ENCODE measurements around the gene HIF3A. TPM values are rescaled to one million over a fixed set of nuclear protein-coding genes. Genes with fewer than 3 reads are reported as not detected.

Gene HIF3A
- total RNA-seq, 1 experiment from 2014 or later, result 3.0 TPM

DNA sequence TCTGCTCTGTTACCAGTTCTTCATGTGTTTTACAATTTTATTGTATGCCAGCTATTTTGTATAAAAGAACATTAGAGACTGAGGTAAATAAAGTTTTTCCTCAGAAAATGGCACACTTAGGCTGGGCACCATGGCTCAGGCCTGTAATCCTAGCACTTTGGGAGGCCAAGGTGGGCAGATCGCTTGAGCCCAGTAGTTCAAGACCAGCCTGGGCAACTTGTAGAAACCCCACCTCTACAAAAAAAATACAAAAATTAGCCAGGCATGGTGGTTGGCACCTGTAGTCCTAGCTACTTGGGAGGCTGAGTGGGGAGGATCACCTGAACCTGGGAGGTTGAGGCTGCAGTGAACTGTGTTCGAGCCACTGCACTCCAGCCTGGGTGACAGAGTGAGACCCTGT, 84.5 kb downstream of the HIF3A start:
- no peak overlapping the region for H3K27ac ChIP-seq (ENCODE audit: low read depth, low read length, poor library complexity, severe bottlenecking)
- intact Hi-C loops (cut with micrococcal nuclease; ENCODE audit: unreplicated experiment), result no loop called here
- H3K27me3 ChIP-seq (replicated peaks; ENCODE audit: insufficient read depth, low read depth, low read length, poor library complexity), result no peaks in the 10 kb centered on the region
- BruUV-seq (replicated peaks), result no TSS peak
- CTCF ChIA-PET, result no interaction called here
- H3K9me3 ChIP-seq (ENCODE audit: low read depth, low read length, poor library complexity, severe bottlenecking), result peaks cover 5% of the 10 kb centered on the region
- no peak for DNase-seq (ENCODE audit: low spot score)
- TF ChIP-seq EZH2 (IDR thresholded peaks at IDR 0.05; ENCODE audit: borderline replicate concordance, low read depth, low read length, poor library complexity, severe bottlenecking), result no peak
- TF ChIP-seq, protein P1, sequence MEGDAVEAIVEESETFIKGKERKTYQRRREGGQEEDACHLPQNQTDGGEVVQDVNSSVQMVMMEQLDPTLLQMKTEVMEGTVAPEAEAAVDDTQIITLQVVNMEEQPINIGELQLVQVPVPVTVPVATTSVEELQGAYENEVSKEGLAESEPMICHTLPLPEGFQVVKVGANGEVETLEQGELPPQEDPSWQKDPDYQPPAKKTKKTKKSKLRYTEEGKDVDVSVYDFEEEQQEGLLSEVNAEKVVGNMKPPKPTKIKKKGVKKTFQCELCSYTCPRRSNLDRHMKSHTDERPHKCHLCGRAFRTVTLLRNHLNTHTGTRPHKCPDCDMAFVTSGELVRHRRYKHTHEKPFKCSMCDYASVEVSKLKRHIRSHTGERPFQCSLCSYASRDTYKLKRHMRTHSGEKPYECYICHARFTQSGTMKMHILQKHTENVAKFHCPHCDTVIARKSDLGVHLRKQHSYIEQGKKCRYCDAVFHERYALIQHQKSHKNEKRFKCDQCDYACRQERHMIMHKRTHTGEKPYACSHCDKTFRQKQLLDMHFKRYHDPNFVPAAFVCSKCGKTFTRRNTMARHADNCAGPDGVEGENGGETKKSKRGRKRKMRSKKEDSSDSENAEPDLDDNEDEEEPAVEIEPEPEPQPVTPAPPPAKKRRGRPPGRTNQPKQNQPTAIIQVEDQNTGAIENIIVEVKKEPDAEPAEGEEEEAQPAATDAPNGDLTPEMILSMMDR (conservative IDR thresholded peaks at IDR 0.05; ENCODE audit: low read depth, low read length), result no peak
- H3K4me1 ChIP-seq (ENCODE audit: insufficient read depth, low read length, poor library complexity, severe bottlenecking), result peaks cover 22% of the 10 kb centered on the region
- no peak overlapping the region for H3K4me3 ChIP-seq (ENCODE audit: low read depth, low read length, poor library complexity, severe bottlenecking)
- peaks cover 80% of the 10 kb centered on the region for H3K36me3 ChIP-seq (ENCODE audit: insufficient read depth, low read length, poor library complexity, severe bottlenecking)
- POLR2A ChIA-PET (ENCODE audit: low non-redundant PET), result no interaction called here

DNA sequence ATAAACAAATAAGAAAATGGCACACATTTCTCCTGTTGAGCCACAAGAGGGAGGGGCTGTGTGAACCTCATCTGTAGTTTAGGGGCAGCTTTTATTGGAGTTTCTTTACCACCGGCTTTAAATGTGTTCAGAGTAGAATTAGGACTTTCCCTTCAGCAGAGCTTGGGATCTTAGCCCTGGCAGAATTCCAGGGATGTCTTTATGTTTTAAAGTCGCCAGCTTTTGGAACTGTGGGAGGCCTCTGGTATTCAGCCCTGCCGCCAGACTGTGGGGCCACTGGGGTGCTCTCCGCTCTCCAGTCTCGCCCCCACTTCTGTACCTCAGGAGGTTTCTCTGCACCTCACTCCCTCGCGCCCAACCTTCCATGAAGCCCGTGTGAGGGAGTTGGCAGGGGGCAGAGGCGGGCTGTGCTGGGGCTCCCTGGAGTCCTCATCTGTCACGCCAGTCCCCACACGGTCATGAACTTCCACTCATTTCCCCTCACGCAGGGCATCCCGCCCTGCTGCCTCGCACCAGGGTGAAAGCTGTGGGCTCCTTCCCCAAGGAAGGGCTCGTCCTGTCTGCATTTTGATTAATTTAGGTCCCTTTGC, 85.0 kb downstream of the HIF3A start:
- Histone ChIP-seq H3K27me3 (replicated peaks; ENCODE audit: insufficient read depth, low read depth, low read length, poor library complexity) (no peaks in the 10 kb centered on the region), H3K4me3 (ENCODE audit: low read depth, low read length, poor library complexity, severe bottlenecking) (no peak overlapping the region), H3K9me3 (ENCODE audit: low read depth, low read length, poor library complexity, severe bottlenecking) (peaks cover 5% of the 10 kb centered on the region), H3K27ac (ENCODE audit: low read depth, low read length, poor library complexity, severe bottlenecking) (no peak overlapping the region), H3K4me1 (ENCODE audit: insufficient read depth, low read length, poor library complexity, severe bottlenecking) (peaks cover 22% of the 10 kb centered on the region), H3K36me3 (ENCODE audit: insufficient read depth, low read length, poor library complexity, severe bottlenecking) (peaks cover 75% of the 10 kb centered on the region)
- DNase-seq (ENCODE audit: low spot score), result no peak
- no TSS peak for BruUV-seq (replicated peaks)
- intact Hi-C loops (cut with micrococcal nuclease; ENCODE audit: unreplicated experiment), result no loop called here
- CTCF ChIA-PET, result no interaction called here
- TF ChIP-seq EZH2 (IDR thresholded peaks at IDR 0.05; ENCODE audit: borderline replicate concordance, low read depth, low read length, poor library complexity, severe bottlenecking), result no peak
- TF ChIP-seq, protein P1 (conservative IDR thresholded peaks at IDR 0.05; ENCODE audit: low read depth, low read length), result no peak
- POLR2A ChIA-PET (ENCODE audit: low non-redundant PET), result no interaction called here

DNA sequence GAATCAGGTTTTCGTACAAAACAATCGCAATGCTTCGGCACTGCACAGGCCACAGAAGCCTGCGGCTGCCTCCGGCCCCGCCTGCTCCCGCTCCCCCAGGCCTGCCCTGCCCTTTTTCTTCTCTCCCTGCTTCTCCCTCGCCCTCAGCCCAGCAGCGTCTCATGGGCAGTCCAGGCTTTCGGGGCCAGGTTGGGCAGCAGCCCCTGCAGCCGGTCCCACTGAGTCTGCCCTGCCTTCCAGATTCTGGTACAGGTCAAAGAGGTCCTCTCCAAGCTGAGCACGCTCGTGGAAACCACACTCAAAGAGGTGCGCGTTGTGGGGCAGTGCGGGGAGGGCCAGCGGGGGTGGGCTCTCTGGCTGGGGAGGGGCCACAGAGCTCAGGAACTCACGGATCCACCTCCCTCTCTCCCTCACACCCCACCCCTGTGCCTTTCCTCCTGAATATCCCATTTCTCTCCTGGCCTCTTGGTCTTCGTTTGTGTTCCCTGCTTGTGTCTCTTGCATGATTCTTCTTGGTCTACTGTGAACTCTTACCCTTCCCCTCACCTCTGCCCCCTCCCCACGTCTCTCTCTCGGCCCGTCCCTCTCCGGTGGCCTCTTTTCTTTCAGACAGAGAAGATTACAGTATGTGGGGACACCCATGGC, 86.5 kb downstream of the HIF3A start:
- Histone ChIP-seq H3K27ac (ENCODE audit: low read depth, low read length, poor library complexity, severe bottlenecking) (no peak overlapping the region), H3K4me1 (ENCODE audit: insufficient read depth, low read length, poor library complexity, severe bottlenecking) (peaks cover 10% of the 10 kb centered on the region), H3K4me3 (ENCODE audit: low read depth, low read length, poor library complexity, severe bottlenecking) (no peak overlapping the region), H3K9me3 (ENCODE audit: low read depth, low read length, poor library complexity, severe bottlenecking) (peaks cover 5% of the 10 kb centered on the region), H3K36me3 (ENCODE audit: insufficient read depth, low read length, poor library complexity, severe bottlenecking) (peaks cover 75% of the 10 kb centered on the region), H3K27me3 (replicated peaks; ENCODE audit: insufficient read depth, low read depth, low read length, poor library complexity) (no peaks in the 10 kb centered on the region)
- BruUV-seq (replicated peaks), result no TSS peak
- intact Hi-C loops (cut with micrococcal nuclease; ENCODE audit: unreplicated experiment), result no loop called here
- ChIA-PET POLR2A (ENCODE audit: low non-redundant PET) (no interaction called here), CTCF (no interaction called here)
- no peak for DNase-seq (ENCODE audit: low spot score)
- TF ChIP-seq, protein P1 (conservative IDR thresholded peaks at IDR 0.05; ENCODE audit: low read depth, low read length), result no peak
- no peak for TF ChIP-seq EZH2 (IDR thresholded peaks at IDR 0.05; ENCODE audit: borderline replicate concordance, low read depth, low read length, poor library complexity, severe bottlenecking)
